Suprapubic skin (tissue), 4 donors: ENCODE results near the gene PARP11. TPM values are rescaled to one million over a fixed set of nuclear protein-coding genes. Genes with fewer than 3 reads are reported as not detected.

Experiments
- DNase-seq, 2 donors: peaks; one replicate each; pipeline ENCODE4 v3.0.0-alpha.2; 2019; ENCODE audit warnings: low spot score in 2 of 2
- H3K27ac ChIP-seq: fragments of 200-600 bp; sonication (generic); one replicate; pipeline ENCODE4 v1.5.1; 2019
- H3K27me3 ChIP-seq: fragments of 200-600 bp; sonication (generic); one replicate; pipeline ENCODE4 v1.5.1; 2019
- H3K36me3 ChIP-seq: fragments of 200-600 bp; sonication (generic); one replicate; pipeline ENCODE4 v1.5.1; 2019
- H3K4me1 ChIP-seq: fragments of 200-600 bp; sonication (generic); one replicate; pipeline ENCODE4 v1.5.1; 2019
- H3K4me3 ChIP-seq: fragments of 200-600 bp; sonication (generic); one replicate; pipeline ENCODE4 v1.5.1; 2019; ENCODE audit warnings: mild to moderate bottlenecking
- H3K9me3 ChIP-seq: fragments of 200-600 bp; sonication (generic); one replicate; pipeline ENCODE4 v1.5.1; 2019
- CTCF ChIP-seq, 2 donors: fragments of 200-600 bp in 1 of 2; fragments of 450-650 bp in 1 of 2; sonication (generic) in 1 of 2; IDR thresholded peaks; one replicate each; pipeline ENCODE4 v1.5.1; 2016 to 2019; ENCODE audit warnings: antibody characterized with exemption in 2 of 2, mild to moderate bottlenecking in 1 of 2, moderate library complexity in 1 of 2
- EP300 ChIP-seq: sonication (generic); formaldehyde crosslinking; IDR thresholded peaks from one replicate; pipeline ENCODE4 v1.6.1; 2017; ENCODE audit warnings: antibody characterized with exemption
- POLR2A ChIP-seq, 2 donors: fragments of 450-650 bp; IDR thresholded peaks; one replicate each; pipeline ENCODE4 v1.6.1; 2017; ENCODE audit warnings: antibody characterized with exemption in 2 of 2, mild to moderate bottlenecking in 2 of 2, moderate library complexity in 2 of 2
- POLR2AphosphoS5 ChIP-seq, 3 donors: sonication (generic); formaldehyde crosslinking; IDR thresholded peaks; one replicate each; pipeline ENCODE4 v1.6.1; 2017; ENCODE audit warnings: antibody characterized with exemption in 3 of 3
- WGBS: methylation state at CpG from one replicate; pipeline ENCODE4 v1.1.5; 2018; 5-methylcytosine and 5-hydroxymethylcytosine counted together
- total RNA-seq, 4 donors: library from RNA; depleted of rRNA; stranded (reverse); fragments of >200 nt; gene quantifications; one replicate each; pipeline ENCODE4 v1.1.0, GENCODE V29; 2016

PARP11 gene
- total RNA-seq, 4 donors from 2014 or later, result 2.3 to 5.8 (median 3.6) TPM

DNA sequence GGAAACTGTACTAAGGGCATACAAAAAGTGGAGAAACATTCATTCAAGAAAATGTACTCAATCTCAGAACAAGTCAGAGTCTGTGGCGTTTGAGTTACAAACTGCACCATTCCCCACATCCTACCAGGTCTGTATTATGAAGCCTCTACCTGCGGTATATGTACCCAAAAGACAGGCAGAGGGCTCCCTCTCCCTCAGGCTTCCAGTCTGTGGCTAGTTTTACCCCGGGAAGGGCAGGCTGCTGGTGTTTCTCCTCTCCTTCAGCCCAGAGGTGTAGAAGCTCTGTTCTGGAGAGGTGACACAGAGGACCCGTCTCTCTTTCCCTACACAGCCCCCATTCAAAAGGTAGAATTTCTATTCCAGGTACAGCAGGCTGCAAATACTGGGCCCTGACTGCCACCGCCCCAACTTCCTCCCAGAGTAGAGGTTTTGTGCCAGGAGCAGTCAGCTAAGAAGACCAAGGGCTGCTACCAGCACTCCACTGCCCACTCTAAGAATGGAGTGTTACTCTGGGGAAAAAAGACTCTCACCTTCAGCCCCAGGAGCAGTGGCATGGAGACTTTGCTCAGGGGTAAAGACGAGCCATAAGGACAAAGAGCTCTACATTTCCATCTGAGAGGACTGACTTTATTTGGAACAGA lies 39.4 kb downstream of the PARP11 start:
- no peak overlapping the region for H3K4me3 ChIP-seq
- no peaks in the 10 kb centered on the region for H3K9me3 ChIP-seq
- H3K27ac ChIP-seq, result no peak overlapping the region
- no peak for DNase-seq
- H3K4me1 ChIP-seq, result no peaks in the 10 kb centered on the region
- WGBS, result 88% methylated on average over 6 of the region's 6 CpGs
- H3K36me3 ChIP-seq, result no peaks in the 10 kb centered on the region
- no peak for TF ChIP-seq EP300
- TF ChIP-seq CTCF (IDR thresholded peaks at IDR 0.05), result no peak
- no peak for TF ChIP-seq POLR2A (IDR thresholded peaks at IDR 0.05)
- no peak for TF ChIP-seq POLR2AphosphoS5 (IDR thresholded peaks at IDR 0.05)
- no peaks in the 10 kb centered on the region for H3K27me3 ChIP-seq

- DNase-seq, result no peak
- 74% methylated on average over 3 of the region's 3 CpGs for WGBS
- Histone ChIP-seq H3K4me3 (no peak overlapping the region), H3K9me3 (no peaks in the 10 kb centered on the region), H3K27ac (no peak overlapping the region), H3K27me3 (no peaks in the 10 kb centered on the region), H3K4me1 (no peaks in the 10 kb centered on the region), H3K36me3 (no peaks in the 10 kb centered on the region)
- TF ChIP-seq EP300 (no peak), POLR2AphosphoS5 (IDR thresholded peaks at IDR 0.05) (no peak), POLR2A (IDR thresholded peaks at IDR 0.05) (no peak), CTCF (IDR thresholded peaks at IDR 0.05) (no peak)
Measured at GRCh38 chr12:3832738-3833137, 40.5 kb downstream of the PARP11 start.

DNA sequence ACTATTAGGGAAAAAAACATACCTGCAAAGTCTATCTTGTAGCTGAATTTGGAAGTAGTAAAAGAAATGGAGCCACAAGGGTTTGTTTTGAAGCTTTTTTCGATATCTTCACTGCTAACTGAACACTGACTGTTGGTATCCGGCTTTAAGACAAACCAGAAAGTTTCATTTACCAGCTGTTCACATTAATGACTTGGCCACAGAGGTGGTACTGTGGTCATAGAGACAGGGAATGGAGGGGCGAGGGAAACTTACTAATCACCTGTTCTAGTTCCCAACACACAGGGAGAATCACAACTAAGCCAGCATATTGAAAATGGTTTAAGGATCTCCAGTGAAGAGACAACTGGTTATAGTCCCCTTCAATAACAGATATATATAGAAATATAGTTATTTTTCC lies 44.3 kb downstream of the PARP11 start:
- Histone ChIP-seq H3K4me1 (no peaks in the 10 kb centered on the region), H3K27me3 (no peaks in the 10 kb centered on the region), H3K9me3 (no peaks in the 10 kb centered on the region), H3K27ac (no peak overlapping the region), H3K4me3 (no peak overlapping the region), H3K36me3 (peaks cover 7% of the 10 kb centered on the region)
- 90% methylated on average over 3 of the region's 3 CpGs for WGBS
- no peak for DNase-seq
- TF ChIP-seq POLR2A (IDR thresholded peaks at IDR 0.05) (no peak), CTCF (IDR thresholded peaks at IDR 0.05) (no peak)

- TF ChIP-seq CTCF (IDR thresholded peaks at IDR 0.05), result no peak
- no peak for TF ChIP-seq POLR2A (IDR thresholded peaks at IDR 0.05)
- TF ChIP-seq POLR2AphosphoS5 (IDR thresholded peaks at IDR 0.05), result no peak
- no peak for TF ChIP-seq EP300
- Histone ChIP-seq H3K27ac (no peak overlapping the region), H3K36me3 (peaks cover 7% of the 10 kb centered on the region), H3K4me3 (no peak overlapping the region), H3K27me3 (no peaks in the 10 kb centered on the region), H3K4me1 (no peaks in the 10 kb centered on the region), H3K9me3 (no peaks in the 10 kb centered on the region)
- WGBS, result 83% methylated on average over 3 of the region's 3 CpGs
- DNase-seq, result no peak
Measured at GRCh38 chr12:3827301-3828000, 45.7 kb downstream of the PARP11 start.

DNA sequence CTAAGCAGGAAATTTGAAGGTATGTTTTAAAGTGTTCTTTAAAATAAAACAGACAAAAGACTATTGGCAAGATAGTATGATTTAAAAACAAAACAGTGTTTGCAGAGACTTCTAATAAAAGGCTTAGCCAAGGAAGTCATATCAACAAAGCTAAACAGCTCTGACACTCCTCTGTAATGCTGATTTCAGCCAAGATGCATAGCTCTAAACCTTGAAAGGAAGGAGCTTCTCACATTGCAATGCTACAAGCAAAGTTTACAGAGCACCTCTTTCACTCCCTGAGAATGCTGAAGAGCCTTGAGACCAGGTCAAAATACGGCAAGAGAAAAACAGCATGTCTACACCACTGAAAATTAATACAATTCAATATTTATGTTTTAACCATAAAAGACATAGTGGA lies 51.8 kb downstream of the PARP11 start:
- Histone ChIP-seq H3K36me3 (peaks cover 13% of the 10 kb centered on the region), H3K4me1 (no peaks in the 10 kb centered on the region), H3K4me3 (no peak overlapping the region), H3K27me3 (no peaks in the 10 kb centered on the region), H3K9me3 (no peaks in the 10 kb centered on the region), H3K27ac (no peak overlapping the region)
- TF ChIP-seq POLR2AphosphoS5 (IDR thresholded peaks at IDR 0.05), result no peak
- DNase-seq, result no peak
- WGBS, result 91% methylated on average over 1 of the region's 1 CpG
